ENCODE results near the gene PNKD.
A peak's percentile ranks its signal among the peaks of the same experiment; 100 is the strongest.
"Not testable (repeated sequence)": the region's sequence is repeated elsewhere in the genome, so short reads cannot be mapped to it uniquely, and the experiment has no call there.

The PNKD gene

DNA sequence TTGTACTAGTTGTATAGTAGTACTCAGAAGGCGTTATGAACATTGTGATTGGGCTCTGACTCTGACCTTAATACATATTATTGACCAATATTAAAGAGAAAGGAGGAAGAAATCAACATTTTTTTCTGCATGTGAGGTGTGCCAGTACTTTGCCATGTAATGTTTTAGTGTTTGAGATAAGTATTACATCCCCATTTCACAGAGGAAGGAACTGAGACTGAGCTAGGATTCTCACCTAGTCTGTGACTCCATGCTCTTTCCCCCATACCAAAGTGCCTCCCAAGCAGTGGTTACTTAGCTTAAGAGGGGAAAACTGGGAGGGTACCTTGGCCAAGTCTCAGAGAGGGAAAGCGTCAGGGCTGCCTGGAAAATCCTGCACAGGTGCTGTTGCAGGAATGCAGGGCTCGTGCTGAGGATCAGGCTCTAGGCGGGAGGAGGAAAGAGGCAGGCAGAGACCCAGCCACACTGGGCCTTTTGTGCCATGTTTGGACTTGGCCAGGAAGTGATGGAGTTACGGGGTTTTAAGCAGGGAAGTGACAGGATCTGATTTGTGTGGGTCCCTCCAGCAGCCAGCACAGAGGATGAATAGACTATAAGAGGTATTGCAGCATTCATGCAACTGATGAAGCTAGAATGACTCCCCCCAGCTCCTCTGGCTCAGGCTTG, 1.7 kb downstream of the PNKD start:
- Histone ChIP-seq H3K9ac (ENCODE audit: low read length) (no peak overlapping the region), H3K79me2 (ENCODE audit: insufficient read depth, low read length) (peaks cover 7% of the 10 kb centered on the region), H3K36me3 (ENCODE audit: low read length) (no peaks in the 10 kb centered on the region)

DNA sequence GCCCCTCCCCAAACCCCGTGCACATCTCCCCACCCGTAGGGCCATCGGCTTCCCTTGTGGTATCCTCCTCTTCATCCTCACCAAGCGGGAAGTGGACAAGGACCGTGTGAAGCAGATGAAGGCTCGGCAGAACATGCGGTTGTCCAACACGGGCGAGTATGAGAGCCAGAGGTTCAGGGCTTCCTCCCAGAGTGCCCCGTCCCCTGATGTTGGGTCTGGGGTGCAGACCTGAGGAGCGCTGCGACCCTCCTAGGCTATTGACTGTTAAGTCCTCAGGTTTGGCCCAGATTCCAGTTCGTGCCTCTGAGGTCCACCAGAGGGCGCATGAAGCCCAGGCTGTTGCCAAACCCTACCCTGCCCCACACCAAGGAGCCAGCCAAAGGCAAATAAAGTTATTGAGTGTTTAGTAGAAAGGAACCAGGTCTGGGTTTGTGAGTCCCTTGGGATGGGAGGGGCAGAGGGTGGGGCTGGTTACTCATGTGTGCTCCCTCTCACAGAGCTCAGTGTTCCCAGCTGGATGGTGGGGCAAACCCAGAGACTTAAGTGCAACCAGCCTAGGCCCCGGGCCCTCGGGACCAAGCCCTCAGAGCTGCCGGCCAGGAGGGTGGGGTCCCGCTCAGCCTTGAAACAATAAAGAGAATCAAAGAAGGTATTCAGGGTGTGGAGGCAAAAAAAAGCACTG, 2.4 kb downstream of the PNKD start:
- no peaks in the 10 kb centered on the region for H3K27me3 ChIP-seq (ENCODE audit: low read length)
- TF ChIP-seq, protein P1, sequence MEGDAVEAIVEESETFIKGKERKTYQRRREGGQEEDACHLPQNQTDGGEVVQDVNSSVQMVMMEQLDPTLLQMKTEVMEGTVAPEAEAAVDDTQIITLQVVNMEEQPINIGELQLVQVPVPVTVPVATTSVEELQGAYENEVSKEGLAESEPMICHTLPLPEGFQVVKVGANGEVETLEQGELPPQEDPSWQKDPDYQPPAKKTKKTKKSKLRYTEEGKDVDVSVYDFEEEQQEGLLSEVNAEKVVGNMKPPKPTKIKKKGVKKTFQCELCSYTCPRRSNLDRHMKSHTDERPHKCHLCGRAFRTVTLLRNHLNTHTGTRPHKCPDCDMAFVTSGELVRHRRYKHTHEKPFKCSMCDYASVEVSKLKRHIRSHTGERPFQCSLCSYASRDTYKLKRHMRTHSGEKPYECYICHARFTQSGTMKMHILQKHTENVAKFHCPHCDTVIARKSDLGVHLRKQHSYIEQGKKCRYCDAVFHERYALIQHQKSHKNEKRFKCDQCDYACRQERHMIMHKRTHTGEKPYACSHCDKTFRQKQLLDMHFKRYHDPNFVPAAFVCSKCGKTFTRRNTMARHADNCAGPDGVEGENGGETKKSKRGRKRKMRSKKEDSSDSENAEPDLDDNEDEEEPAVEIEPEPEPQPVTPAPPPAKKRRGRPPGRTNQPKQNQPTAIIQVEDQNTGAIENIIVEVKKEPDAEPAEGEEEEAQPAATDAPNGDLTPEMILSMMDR (IDR thresholded peaks at IDR 0.05; ENCODE audit: insufficient read depth, low read length, poor library complexity, severe bottlenecking) = peak; percentile 94
- TF ChIP-seq EZH2phosphoT487 (conservative IDR thresholded peaks at IDR 0.05; ENCODE audit: low read length) = no peak
- no peak overlapping the region for H3K27ac ChIP-seq (ENCODE audit: low read depth, low read length)
- H3K36me3 ChIP-seq (ENCODE audit: low read length) = no peaks in the 10 kb centered on the region
- H4K20me1 ChIP-seq (ENCODE audit: low read depth, low read length) = no peaks in the 10 kb centered on the region
- no peak overlapping the region for H3K9ac ChIP-seq (ENCODE audit: low read length)
- no peak overlapping the region for H3K4me3 ChIP-seq (ENCODE audit: insufficient read depth, low read length, poor library complexity, severe bottlenecking)
- no peaks in the 10 kb centered on the region for H3K9me3 ChIP-seq (ENCODE audit: insufficient read depth, low read length)
- no peak overlapping the region for H2AFZ ChIP-seq (ENCODE audit: low read depth, low read length, severe bottlenecking)
- H3K9me2 ChIP-seq (replicated peaks; ENCODE audit: insufficient read depth, low read length) = no peaks in the 10 kb centered on the region
- no peak overlapping the region for H3K4me2 ChIP-seq (ENCODE audit: low read depth, low read length, poor library complexity, severe bottlenecking)
- H3K79me2 ChIP-seq (ENCODE audit: insufficient read depth, low read length) = peaks cover 7% of the 10 kb centered on the region
- H3F3A ChIP-seq (ENCODE audit: insufficient read depth) = no peaks in the 10 kb centered on the region

More for the DNA sequence above, 1.7 kb downstream of the PNKD start:
- H3K4me2 ChIP-seq (ENCODE audit: low read depth, low read length, poor library complexity, severe bottlenecking) = peak overlapping the region; percentile 95
- H2AFZ ChIP-seq (ENCODE audit: low read depth, low read length, severe bottlenecking) = no peak overlapping the region
- H3K9me2 ChIP-seq (replicated peaks; ENCODE audit: insufficient read depth, low read length) = no peaks in the 10 kb centered on the region
- H4K20me1 ChIP-seq (ENCODE audit: low read depth, low read length) = no peaks in the 10 kb centered on the region
- H3K27me3 ChIP-seq (ENCODE audit: low read length) = no peaks in the 10 kb centered on the region
- TF ChIP-seq, protein P1 (IDR thresholded peaks at IDR 0.05; ENCODE audit: insufficient read depth, low read length, poor library complexity, severe bottlenecking) = no peak
- TF ChIP-seq EZH2phosphoT487 (conservative IDR thresholded peaks at IDR 0.05; ENCODE audit: low read length) = no peak
- no peaks in the 10 kb centered on the region for H3K9me3 ChIP-seq (ENCODE audit: insufficient read depth, low read length)
- H3K4me3 ChIP-seq (ENCODE audit: insufficient read depth, low read length, poor library complexity, severe bottlenecking) = no peak overlapping the region
- no peak overlapping the region for H3K27ac ChIP-seq (ENCODE audit: low read depth, low read length)
- H3F3A ChIP-seq (ENCODE audit: insufficient read depth) = no peaks in the 10 kb centered on the region

DNA sequence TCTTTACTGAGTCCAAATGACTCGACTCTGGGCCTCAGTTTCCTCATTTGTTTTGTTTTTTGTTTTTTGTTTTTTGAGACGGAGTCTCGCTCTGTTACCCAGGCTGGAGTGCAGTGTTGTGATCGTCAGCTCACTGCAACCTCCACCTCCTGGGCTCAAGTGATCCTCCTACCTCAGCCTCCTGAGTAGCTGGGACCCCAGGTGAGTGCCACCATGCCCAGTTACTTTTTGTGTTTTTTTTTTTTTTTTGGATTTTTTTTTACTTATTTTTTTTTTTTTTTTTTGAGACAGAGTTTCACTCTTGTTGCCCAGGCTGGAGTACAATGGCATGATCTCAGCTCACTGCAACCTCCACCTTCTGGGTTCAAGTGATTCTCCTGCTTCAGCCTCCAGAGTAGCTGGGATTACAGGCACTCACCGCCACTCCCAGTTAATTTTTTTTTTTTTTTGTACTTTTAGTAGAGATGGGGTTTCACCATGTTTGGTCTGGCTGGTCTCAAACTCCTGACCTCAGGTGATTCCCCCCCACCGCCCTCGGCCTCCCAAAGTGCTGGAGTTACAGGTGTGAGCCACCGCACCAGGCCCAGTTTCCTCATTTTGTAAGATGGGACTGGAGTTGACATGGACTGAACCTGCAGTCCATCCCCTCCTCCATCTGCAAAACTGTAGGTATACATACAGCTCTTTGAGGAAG, 3.0 kb downstream of the PNKD start:
- not testable (repeated sequence) for H3K9me2 ChIP-seq (replicated peaks; ENCODE audit: insufficient read depth, low read length); H3K4me3 ChIP-seq (ENCODE audit: insufficient read depth, low read length, poor library complexity, severe bottlenecking); H4K20me1 ChIP-seq (ENCODE audit: low read depth, low read length); H2AFZ ChIP-seq (ENCODE audit: low read depth, low read length, severe bottlenecking); H3K9ac ChIP-seq (ENCODE audit: low read length); H3K36me3 ChIP-seq (ENCODE audit: low read length); H3K79me2 ChIP-seq (ENCODE audit: insufficient read depth, low read length); H3K9me3 ChIP-seq (ENCODE audit: insufficient read depth, low read length); H3F3A ChIP-seq (ENCODE audit: insufficient read depth); H3K27ac ChIP-seq (ENCODE audit: low read depth, low read length); H3K4me2 ChIP-seq (ENCODE audit: low read depth, low read length, poor library complexity, severe bottlenecking); H3K27me3 ChIP-seq (ENCODE audit: low read length)

DNA sequence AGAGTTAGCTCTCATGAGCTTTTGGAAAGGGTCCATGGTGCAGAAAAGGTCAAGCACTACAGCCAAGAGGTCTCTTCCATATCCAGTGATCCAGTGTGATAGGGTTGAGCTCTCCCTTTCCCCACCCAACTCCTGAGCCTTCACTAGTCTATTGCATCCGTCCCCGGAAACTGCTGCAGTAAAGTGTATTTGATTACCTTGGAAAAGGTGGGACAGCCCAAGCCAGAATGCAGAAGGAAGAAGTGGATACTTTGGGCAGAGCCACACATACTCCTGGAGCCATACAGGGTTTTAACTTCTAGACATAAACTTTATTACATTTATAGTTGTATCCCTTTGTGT, 3.6 kb downstream of the PNKD start:
- no peak overlapping the region for H2AFZ ChIP-seq (ENCODE audit: low read depth, low read length, severe bottlenecking)
- H3F3A ChIP-seq (ENCODE audit: insufficient read depth) = no peaks in the 10 kb centered on the region
- H3K27ac ChIP-seq (ENCODE audit: low read depth, low read length) = no peak overlapping the region
- peaks cover 7% of the 10 kb centered on the region for H3K79me2 ChIP-seq (ENCODE audit: insufficient read depth, low read length)
- no peak overlapping the region for H3K4me3 ChIP-seq (ENCODE audit: insufficient read depth, low read length, poor library complexity, severe bottlenecking)
- no peaks in the 10 kb centered on the region for H3K9me3 ChIP-seq (ENCODE audit: insufficient read depth, low read length)
- no peaks in the 10 kb centered on the region for H4K20me1 ChIP-seq (ENCODE audit: low read depth, low read length)
- TF ChIP-seq, protein P1 (IDR thresholded peaks at IDR 0.05; ENCODE audit: insufficient read depth, low read length, poor library complexity, severe bottlenecking) = no peak
- TF ChIP-seq EZH2phosphoT487 (conservative IDR thresholded peaks at IDR 0.05; ENCODE audit: low read length) = no peak
- no peaks in the 10 kb centered on the region for H3K27me3 ChIP-seq (ENCODE audit: low read length)
- H3K9ac ChIP-seq (ENCODE audit: low read length) = no peak overlapping the region
- H3K9me2 ChIP-seq (replicated peaks; ENCODE audit: insufficient read depth, low read length) = no peaks in the 10 kb centered on the region
- no peak overlapping the region for H3K4me2 ChIP-seq (ENCODE audit: low read depth, low read length, poor library complexity, severe bottlenecking)
- no peaks in the 10 kb centered on the region for H3K36me3 ChIP-seq (ENCODE audit: low read length)

Measured in SU-DHL-6 (cell line).